ENCODE results near the gene EPHA8. TPM values are rescaled to one million over a fixed set of nuclear protein-coding genes. Genes with fewer than 3 reads are reported as not detected.

The EPHA8 gene
- total RNA-seq, 2 donors from 2014 or later: not detected

- DNase-seq (ENCODE audit: low spot score): no peak
- intact Hi-C loops (cut with DNase I): no loop called here
Observed at GRCh38 chr1:22553991-22554522, 9.2 kb upstream of the EPHA8 start.

- DNase-seq (ENCODE audit: low spot score): no peak
- intact Hi-C loops (cut with DNase I): no loop called here
Observed at GRCh38 chr1:22555371-22555656, 8.0 kb upstream of the EPHA8 start.

DNA sequence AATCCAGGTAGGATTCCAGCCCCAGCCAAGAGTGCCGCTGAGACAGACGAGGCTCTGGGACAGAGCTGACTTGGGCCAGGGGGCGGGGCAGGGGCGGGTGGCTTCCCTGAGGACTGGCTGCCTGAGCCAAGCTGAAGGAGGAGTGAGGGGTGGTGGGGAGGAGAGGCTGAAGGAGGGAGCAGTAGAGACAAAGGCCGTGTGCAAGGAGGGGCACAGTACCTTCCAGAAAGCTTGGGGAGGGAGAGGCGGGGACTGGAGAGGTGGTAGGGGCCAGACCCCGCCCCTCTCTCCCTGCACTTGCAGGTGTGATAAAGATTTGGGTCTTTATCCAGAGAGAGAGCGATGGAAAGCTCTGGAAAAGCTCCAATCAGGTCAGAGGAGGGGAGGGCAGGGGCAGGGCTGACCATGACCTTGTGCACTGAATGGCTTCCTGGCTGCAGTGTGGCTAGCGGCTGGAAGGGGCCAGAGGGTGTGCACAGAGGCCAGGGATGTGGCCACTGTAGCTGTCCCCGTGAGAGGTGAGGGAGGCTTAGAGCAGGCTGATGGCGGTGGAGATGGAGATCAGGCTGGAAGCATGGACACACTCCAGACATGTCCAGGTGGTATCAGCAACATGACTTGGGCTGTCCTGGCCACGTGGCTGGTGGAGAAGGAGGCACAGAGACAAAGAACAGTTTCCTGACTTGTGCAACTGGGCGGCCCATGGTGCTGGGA lies 6.7 kb upstream of the EPHA8 start:
- DNase-seq (ENCODE audit: low spot score): no peak
- intact Hi-C loops (cut with DNase I): no loop called here

- no peak for DNase-seq (ENCODE audit: low spot score)
- intact Hi-C loops (cut with DNase I): no loop called here
Observed at GRCh38 chr1:22557341-22557950, 5.8 kb upstream of the EPHA8 start.

- intact Hi-C loops (cut with DNase I): no loop called here
- DNase-seq (ENCODE audit: low spot score): no peak
Observed at GRCh38 chr1:22563671-22564602, 648 bp downstream of the EPHA8 start.

DNA sequence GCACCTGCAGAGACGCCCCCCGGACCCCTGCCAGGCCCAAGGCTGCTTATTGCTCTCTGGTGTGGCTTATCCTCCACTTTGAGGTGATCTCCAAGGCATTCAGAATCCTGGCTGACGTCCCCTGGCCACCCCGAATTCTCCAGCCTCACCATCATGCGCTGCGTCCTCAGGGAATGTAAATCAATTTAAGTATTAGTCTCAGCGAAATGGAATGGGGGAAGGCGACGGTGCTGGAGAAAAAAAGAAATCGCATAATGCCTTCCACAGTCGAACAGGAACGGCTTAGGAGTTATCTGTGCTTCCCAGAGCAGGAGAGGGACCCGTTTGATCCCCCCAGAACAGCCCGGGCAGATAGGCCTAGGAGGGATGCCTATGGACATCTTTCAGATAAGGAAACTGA lies 2.9 kb downstream of the EPHA8 start:
- intact Hi-C loops (cut with DNase I): no loop called here
- DNase-seq (ENCODE audit: low spot score): no peak

DNA sequence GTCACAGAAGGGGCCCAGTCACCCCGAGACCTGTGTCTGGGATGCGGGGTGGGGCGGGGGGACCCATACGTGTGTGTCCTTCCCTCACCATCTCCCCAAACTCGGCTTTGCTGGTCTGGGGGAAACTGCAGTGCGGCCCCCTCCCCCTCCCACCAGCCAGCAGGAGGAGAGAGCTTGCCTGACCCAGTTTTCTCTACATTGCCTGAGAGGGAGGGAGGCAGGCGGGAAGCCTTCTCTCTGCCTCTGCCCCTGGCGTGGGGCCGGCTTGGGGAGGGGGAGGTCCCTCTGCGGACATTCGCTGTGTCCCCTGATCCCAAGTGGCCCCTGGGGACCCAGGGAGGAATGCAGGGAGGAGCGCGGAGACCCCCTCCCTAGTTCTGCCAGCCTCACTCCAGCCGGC lies 3.9 kb downstream of the EPHA8 start:
- intact Hi-C loops (cut with DNase I): no loop called here
- no peak for DNase-seq (ENCODE audit: low spot score)

- intact Hi-C loops (cut with DNase I): no loop called here
- no peak for DNase-seq (ENCODE audit: low spot score)
Observed at GRCh38 chr1:22567994-22568393, 4.7 kb downstream of the EPHA8 start.

DNA sequence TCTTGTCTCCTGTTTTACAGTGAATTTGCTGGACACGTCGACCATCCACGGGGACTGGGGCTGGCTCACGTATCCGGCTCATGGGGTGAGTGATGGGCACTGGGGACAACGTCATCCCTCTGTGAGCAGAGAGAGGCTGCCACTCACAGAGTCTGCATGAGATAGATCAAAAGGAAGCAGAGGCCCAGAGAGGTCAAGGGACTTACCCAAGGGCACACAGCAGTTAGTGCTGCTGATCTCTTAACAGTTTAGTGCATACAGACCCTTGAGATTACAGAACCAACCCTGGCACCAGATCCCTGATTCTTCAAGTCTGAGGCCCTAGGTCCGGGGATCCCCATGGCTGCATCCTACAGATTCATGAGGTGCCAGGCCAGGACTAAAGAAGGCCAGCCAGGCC lies 6.0 kb downstream of the EPHA8 start:
- no peak for DNase-seq (ENCODE audit: low spot score)
- intact Hi-C loops (cut with DNase I): no loop called here

GRCh38 chr1:22570140-22570909 lies 7.0 kb downstream of the EPHA8 start:
- no peak for DNase-seq (ENCODE audit: low spot score)
- intact Hi-C loops (cut with DNase I): no loop called here

GRCh38 chr1:22572818-22573217 lies 9.5 kb downstream of the EPHA8 start:
- DNase-seq (ENCODE audit: low spot score): no peak
- intact Hi-C loops (cut with DNase I): no loop called here

GRCh38 chr1:22573237-22573636 lies 9.9 kb downstream of the EPHA8 start:
- DNase-seq (ENCODE audit: low spot score): no peak
- intact Hi-C loops (cut with DNase I): no loop called here

DNA sequence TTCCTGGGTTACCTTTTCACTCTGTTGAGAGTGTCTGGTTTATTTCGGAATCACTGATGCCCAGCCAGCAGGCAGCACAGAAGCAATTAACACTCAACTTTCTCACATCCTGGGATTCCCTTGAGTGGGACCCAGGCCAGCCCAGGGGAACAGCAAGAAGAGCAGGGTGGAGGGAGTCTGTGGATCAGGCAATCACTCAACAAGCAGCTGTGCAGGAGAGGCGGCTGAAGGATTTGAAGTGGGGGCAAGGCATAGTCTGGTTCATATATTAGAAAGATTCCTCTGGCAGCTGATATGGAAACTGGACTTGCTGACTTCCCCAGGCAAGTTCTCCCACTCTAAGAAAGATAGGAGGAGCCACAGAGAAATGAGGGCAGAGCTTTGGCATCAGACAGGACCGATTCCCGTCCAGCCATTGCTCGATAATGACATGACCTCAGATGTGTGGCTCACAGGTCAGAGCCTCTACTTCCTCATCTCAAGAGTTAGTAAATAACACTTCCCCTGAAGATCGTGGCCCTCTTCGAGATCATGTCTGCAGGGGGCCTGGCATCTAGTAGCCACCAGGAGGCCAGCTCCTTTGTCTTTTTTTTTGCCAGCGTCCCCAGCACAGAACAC lies 12.4 kb downstream of the EPHA8 start:
- no peak for DNase-seq (ENCODE audit: low spot score)
- intact Hi-C loops (cut with DNase I): no loop called here

DNA sequence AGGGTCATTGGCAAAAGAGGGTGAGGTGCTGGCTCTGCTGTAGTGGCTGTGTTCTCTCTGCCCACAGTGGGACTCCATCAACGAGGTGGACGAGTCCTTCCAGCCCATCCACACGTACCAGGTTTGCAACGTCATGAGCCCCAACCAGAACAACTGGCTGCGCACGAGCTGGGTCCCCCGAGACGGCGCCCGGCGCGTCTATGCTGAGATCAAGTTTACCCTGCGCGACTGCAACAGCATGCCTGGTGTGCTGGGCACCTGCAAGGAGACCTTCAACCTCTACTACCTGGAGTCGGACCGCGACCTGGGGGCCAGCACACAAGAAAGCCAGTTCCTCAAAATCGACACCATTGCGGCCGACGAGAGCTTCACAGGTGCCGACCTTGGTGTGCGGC lies 12.9 kb downstream of the EPHA8 start:
- intact Hi-C loops (cut with DNase I): no loop called here

GRCh38 chr1:22576617-22577016 lies 13.3 kb downstream of the EPHA8 start:
- DNase-seq (ENCODE audit: low spot score): no peak
- intact Hi-C loops (cut with DNase I): no loop called here

More for the DNA sequence above, 12.9 kb downstream of the EPHA8 start:
- no peak for DNase-seq (ENCODE audit: low spot score)

DNA sequence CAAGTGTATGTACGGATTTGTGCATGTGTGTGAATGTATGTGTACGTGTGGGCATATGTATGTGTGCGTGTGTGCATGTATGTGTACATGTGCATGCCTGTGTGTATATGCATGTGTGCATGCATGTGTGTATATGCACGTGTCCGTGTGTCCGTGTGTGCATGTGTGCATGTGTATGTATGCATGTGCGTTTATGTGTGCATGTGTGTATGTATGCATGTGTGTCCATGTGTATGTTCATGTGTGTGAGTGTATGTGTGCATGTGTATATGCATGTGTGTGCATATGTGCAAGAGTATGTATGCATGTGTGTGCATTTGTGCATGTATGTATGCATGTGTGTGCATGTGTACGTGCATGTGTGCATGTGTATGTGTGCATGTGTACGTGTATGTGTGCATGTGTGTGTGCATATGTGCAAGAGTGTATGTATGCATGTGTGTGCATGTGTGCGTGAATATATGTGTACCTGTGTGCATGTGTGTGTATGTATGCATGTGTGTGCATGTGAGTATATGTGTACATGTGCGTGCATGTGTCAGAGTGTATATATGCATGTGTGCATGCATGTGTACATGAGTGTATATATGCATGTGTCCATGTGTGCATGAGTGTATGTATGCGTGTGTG lies 15.6 kb downstream of the EPHA8 start:
- DNase-seq (ENCODE audit: low spot score): no peak
- intact Hi-C loops (cut with DNase I): no loop called here

GRCh38 chr1:22579541-22580155 lies 16.4 kb downstream of the EPHA8 start:
- intact Hi-C loops (cut with DNase I): no loop called here
- no peak for DNase-seq (ENCODE audit: low spot score)
